Neural crest cell (in vitro differentiated cells): ENCODE results near the gene DNAJB13. TPM values are rescaled to one million over a fixed set of nuclear protein-coding genes. Genes with fewer than 3 reads are reported as not detected.

Source experiments
- DNase-seq: peaks from one replicate; pipeline ENCODE4 v3.0.0; 2021; ENCODE audit warnings: low read depth, mixed read lengths, low spot score
- H3K27ac Mint-ChIP-seq: one replicate; pipeline ENCODE4 v1.8.0; 2021; ENCODE audit warnings: mild to moderate bottlenecking, mixed read lengths; ENCODE audit not compliant: unreplicated experiment
- H3K27me3 Mint-ChIP-seq: 2 replicates; pipeline ENCODE4 v1.8.0; 2021; ENCODE audit warnings: low read depth, mild to moderate bottlenecking, mixed read lengths
- H3K36me3 Mint-ChIP-seq: 2 replicates; pipeline ENCODE4 v1.8.0; 2021; ENCODE audit warnings: low read depth, mild to moderate bottlenecking, mixed read lengths
- H3K4me1 Mint-ChIP-seq: 2 replicates; pipeline ENCODE4 v1.8.0; 2021; ENCODE audit warnings: mixed read lengths
- H3K4me3 Mint-ChIP-seq: one replicate; pipeline ENCODE4 v1.8.0; 2021; ENCODE audit warnings: mild to moderate bottlenecking, mixed read lengths
- H3K9me3 Mint-ChIP-seq: 2 replicates; pipeline ENCODE4 v1.8.0; 2021; ENCODE audit warnings: mixed read lengths
- CTCF ChIP-seq: fragments of 200-600 bp; sonication (generic); conservative IDR thresholded peaks from 2 replicates; pipeline ENCODE4 v1.5.0; 2021; ENCODE audit warnings: antibody characterized with exemption, mild to moderate bottlenecking
- total RNA-seq: library from RNA; stranded (reverse); gene quantifications from 2 replicates; pipeline ENCODE4 v1.2.1, GENCODE V29; 2021

Gene DNAJB13
- total RNA-seq, 1 donor from 2014 or later = 0.35 TPM

DNA sequence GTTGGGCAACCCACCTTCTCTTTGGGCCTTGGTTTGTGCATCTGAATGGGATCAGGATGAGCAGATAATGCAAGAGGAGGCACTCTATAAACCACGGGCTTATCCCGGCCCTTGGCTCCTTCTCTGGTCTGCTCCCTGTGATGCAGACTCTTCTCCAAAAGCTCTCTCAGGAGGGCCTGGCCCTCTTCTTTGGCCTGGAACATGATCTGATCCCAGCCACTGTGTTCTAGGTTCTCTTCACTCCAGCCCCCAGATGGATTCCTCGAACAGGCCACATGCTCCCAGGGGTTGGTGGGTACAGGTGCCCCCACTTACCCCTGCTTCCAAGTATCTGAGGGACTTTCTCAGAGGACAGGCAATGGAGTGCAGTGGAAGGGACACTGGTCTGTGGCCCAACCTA lies 66.8 kb downstream of the DNAJB13 start:
- no peak for DNase-seq
- no peaks in the 10 kb centered on the region for H3K27me3 Mint-ChIP-seq
- no peaks in the 10 kb centered on the region for H3K4me1 Mint-ChIP-seq
- TF ChIP-seq CTCF = no peak
- H3K36me3 Mint-ChIP-seq = peaks cover 20% of the 10 kb centered on the region
- no peaks in the 10 kb centered on the region for H3K9me3 Mint-ChIP-seq
- H3K27ac Mint-ChIP-seq = no peak overlapping the region
- H3K4me3 Mint-ChIP-seq = no peak overlapping the region

GRCh38 chr11:74018331-74019005 lies 67.6 kb downstream of the DNAJB13 start:
- no peak overlapping the region for H3K27ac Mint-ChIP-seq
- no peak for TF ChIP-seq CTCF
- no peak overlapping the region for H3K4me3 Mint-ChIP-seq
- no peak for DNase-seq
- no peaks in the 10 kb centered on the region for H3K27me3 Mint-ChIP-seq
- H3K4me1 Mint-ChIP-seq = no peaks in the 10 kb centered on the region
- peaks cover 20% of the 10 kb centered on the region for H3K36me3 Mint-ChIP-seq
- no peaks in the 10 kb centered on the region for H3K9me3 Mint-ChIP-seq

GRCh38 chr11:74019104-74019738 lies 68.4 kb downstream of the DNAJB13 start:
- H3K36me3 Mint-ChIP-seq = peaks cover 25% of the 10 kb centered on the region
- no peak overlapping the region for H3K4me3 Mint-ChIP-seq
- no peak for TF ChIP-seq CTCF
- no peaks in the 10 kb centered on the region for H3K4me1 Mint-ChIP-seq
- no peak overlapping the region for H3K27ac Mint-ChIP-seq
- H3K9me3 Mint-ChIP-seq = no peaks in the 10 kb centered on the region
- no peak for DNase-seq
- no peaks in the 10 kb centered on the region for H3K27me3 Mint-ChIP-seq

DNA sequence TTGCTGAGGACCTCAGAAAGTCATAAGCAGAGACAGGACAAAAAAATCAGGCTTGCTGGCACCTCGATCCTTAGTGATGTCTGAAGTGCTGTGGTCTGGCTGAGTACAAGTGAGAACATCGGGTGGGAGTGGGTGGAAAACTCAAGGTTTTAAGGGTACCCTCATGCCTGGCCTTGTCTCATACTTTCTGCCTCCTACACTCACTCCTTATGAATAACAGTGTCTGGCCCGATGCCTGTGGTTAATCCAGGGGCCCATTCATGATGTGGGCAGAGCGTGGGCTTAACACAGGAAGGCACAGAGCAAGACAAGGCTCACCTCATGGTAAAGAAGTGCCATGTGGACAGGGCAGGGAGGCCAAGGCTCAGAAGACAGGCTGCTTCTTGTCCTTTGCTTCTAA lies 69.0 kb downstream of the DNAJB13 start:
- H3K27ac Mint-ChIP-seq = no peak overlapping the region
- no peak for TF ChIP-seq CTCF
- H3K4me1 Mint-ChIP-seq = no peaks in the 10 kb centered on the region
- H3K9me3 Mint-ChIP-seq = no peaks in the 10 kb centered on the region
- no peaks in the 10 kb centered on the region for H3K27me3 Mint-ChIP-seq
- DNase-seq = no peak
- H3K4me3 Mint-ChIP-seq = no peak overlapping the region
- H3K36me3 Mint-ChIP-seq = peaks cover 25% of the 10 kb centered on the region

Other genes starting within 250 kb of the DNAJB13 start
- gene RAB6A, start 190.0 kb upstream of the DNAJB13 start, total RNA-seq = 75.0 and 85.9 TPM in 2 replicates
- 51.4 and 53.5 TPM in 2 replicates for gene MRPL48, start 163.2 kb upstream of the DNAJB13 start, total RNA-seq
- 86.7 and 86.9 TPM in 2 replicates for gene COA4, start 74.2 kb upstream of the DNAJB13 start, total RNA-seq
- gene PAAF1, start 74.0 kb upstream of the DNAJB13 start, total RNA-seq = 27.5 and 33.2 TPM in 2 replicates
- 66.4 and 71.4 TPM in 2 replicates for gene UCP2, start 31.8 kb downstream of the DNAJB13 start, total RNA-seq
- 4.0 TPM in 2 replicates for gene UCP3, start 58.1 kb downstream of the DNAJB13 start, total RNA-seq
- gene C2CD3, start 220.0 kb downstream of the DNAJB13 start, total RNA-seq = 39.2 and 41.9 TPM in 2 replicates
- gene PPME1, start 220.3 kb downstream of the DNAJB13 start, total RNA-seq = 46.0 and 53.4 TPM in 2 replicates